ENCODE data around the gene ATG16L1.

The ATG16L1 gene

DNA sequence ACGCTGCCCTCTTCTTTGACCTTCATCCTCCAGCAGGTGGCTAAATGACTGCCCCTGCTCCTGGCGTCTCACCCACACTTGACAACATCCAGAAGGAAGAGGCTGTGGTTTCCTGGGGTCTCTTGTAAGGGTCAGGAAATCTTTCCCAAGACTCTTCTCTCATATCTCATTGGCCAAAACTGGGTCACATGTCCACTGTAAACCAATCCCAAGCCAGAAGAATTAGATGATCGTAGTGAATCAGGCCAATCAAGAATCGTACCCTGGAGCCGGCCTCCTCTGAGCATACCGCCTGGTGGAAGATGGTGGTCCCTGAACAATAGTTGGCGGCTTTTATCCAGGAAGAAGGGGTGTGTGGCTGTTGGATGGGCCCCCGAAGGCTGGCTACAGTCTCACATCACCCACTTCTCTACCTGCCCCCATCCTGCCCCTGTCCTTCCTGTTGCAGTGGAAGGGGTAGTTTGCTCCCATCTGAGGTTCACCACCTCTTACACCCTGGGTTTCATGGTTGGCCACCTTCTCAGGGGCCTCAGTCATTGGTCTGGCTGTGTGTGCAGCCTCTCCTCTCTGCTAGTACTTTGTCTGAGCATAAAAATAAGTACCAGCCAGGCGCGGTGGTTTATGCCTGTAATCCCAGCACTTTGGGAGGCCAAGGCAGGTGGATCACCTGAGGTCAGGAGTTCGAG lies 59.9 kb downstream of the ATG16L1 start:
- TF ChIP-seq, protein P1, sequence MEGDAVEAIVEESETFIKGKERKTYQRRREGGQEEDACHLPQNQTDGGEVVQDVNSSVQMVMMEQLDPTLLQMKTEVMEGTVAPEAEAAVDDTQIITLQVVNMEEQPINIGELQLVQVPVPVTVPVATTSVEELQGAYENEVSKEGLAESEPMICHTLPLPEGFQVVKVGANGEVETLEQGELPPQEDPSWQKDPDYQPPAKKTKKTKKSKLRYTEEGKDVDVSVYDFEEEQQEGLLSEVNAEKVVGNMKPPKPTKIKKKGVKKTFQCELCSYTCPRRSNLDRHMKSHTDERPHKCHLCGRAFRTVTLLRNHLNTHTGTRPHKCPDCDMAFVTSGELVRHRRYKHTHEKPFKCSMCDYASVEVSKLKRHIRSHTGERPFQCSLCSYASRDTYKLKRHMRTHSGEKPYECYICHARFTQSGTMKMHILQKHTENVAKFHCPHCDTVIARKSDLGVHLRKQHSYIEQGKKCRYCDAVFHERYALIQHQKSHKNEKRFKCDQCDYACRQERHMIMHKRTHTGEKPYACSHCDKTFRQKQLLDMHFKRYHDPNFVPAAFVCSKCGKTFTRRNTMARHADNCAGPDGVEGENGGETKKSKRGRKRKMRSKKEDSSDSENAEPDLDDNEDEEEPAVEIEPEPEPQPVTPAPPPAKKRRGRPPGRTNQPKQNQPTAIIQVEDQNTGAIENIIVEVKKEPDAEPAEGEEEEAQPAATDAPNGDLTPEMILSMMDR (IDR thresholded peaks at IDR 0.05; ENCODE audit: control extremely low read depth, extremely low read depth, low read depth, missing control alignments) = no peak
- POLR2A ChIA-PET = interaction anchor here (0.6 kb wide), 1 partner anchor 37 kb away, joined by 3 read pairs; no protein-coding TSS in a partner anchor
- DNase-seq (ENCODE audit: extremely low spot score) = no peak
- CTCF ChIA-PET = no interaction called here

- DNase-seq (ENCODE audit: extremely low spot score) = peak; percentile 60
- ChIA-PET CTCF (no interaction called here), POLR2A (no interaction called here)
- TF ChIP-seq, protein P1 (IDR thresholded peaks at IDR 0.05; ENCODE audit: control extremely low read depth, extremely low read depth, low read depth, missing control alignments) = no peak
These were observed 61.4 kb downstream of the ATG16L1 start for GRCh38 chr2:233312874-233313273.

DNA sequence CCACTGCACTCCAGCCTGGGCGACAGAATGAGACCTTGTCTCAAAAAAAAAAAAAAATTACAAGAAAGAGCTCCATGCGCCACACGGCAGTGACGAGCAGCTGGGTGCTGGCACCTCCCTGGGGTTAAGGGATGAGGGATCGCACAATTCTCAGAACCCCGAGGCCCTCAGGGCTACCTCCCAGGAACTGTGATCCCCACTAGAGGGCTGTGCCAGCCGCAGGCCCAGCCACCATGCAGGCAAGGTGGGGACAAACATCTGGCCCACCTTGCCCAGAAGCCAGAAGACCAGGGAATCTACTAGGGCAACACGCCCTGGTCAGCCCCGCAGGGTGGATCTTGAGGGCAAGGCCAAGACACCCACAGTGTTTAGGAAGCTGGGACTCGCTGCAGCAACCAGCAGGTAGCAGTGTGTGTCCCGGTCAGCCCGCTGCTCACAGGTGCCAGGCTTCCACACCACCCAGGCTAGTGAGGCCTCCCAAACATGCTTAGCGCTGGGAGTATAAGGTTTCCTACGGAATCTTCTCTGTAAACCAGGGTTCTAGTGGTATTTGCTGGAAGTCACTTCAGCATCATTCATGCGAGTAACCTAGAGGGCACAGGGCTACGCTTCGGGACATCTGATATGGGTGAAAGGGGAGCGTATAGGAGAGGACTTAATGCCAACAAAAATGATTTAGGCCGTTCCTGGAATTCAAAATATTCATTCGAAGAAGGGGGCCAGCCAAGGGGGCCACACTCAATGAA lies 62.9 kb downstream of the ATG16L1 start:
- ChIA-PET CTCF (interaction anchor here (1.3 kb wide), 1 partner anchor 16 kb away, joined by 3 read pairs; no protein-coding TSS in a partner anchor), POLR2A (no interaction called here)
- DNase-seq (ENCODE audit: extremely low spot score) = no peak
- TF ChIP-seq, protein P1 (IDR thresholded peaks at IDR 0.05; ENCODE audit: control extremely low read depth, extremely low read depth, low read depth, missing control alignments) = no peak

DNA sequence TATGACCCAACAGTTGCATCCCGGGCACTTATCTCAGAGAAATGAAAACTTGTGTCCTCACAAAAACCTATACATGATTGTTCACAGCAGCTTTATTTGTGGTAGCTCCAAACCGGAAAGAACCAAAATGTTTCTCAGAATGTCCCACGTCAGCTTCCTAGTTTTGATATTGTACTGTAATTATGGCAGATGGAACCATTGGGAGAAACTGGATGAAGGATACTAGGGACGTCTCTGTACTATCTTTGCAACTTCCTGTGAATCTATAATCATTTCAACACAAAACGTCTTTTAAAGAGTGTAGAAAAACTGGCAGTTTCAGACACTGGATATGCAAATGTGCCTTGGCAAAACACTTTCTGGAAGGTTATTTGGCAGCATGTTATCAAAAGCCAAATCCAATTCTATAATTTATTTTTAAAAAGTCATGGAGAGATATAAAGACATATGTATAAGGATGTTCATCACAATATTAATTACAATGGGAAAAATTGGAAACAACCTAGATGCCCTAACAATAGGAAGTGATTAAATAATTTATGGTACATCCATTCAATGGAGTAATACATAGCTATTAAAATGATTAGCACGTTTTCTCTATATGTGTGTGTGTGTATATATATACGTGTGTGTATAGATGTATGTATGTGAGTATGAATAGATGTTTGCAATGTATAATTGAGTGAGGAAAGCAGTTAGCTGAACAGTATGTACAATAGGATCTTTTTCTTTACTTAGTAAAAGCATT lies 65.9 kb downstream of the ATG16L1 start:
- ChIA-PET POLR2A (no interaction called here), CTCF (interaction anchor here (1.2 to 1.9 kb wide), 3 partner anchors 8 to 36 kb away, joined by 3 to 8 read pairs (median 4); partner anchors contain the start of gene DGKD)
- TF ChIP-seq, protein P1 (IDR thresholded peaks at IDR 0.05; ENCODE audit: control extremely low read depth, extremely low read depth, low read depth, missing control alignments) = no peak
- no peak for DNase-seq (ENCODE audit: extremely low spot score)

DNA sequence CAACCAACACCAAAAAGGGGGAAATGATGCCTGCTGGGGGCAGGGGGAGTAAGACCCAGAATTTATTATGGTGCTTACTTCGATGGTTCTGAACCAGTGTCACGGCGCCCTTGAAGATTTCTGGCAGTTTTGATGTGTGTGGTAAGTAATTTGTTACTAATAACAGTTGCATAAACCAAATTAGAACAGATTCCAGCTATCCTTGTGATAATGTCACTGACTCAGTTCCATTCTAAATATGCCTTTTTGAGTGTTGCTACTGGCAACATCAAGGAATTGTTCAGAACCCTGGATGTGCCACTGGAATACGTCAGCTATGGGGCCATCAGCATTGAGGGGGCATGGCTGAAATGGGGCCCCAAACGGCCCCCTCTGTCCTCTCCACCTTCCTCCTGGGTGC lies 67.8 kb downstream of the ATG16L1 start:
- ChIA-PET POLR2A (no interaction called here), CTCF (interaction anchor here (1.2 to 1.5 kb wide), 2 partner anchors 16 to 25 kb away, joined by 3 to 4 read pairs; no protein-coding TSS in a partner anchor)
- TF ChIP-seq, protein P1 (IDR thresholded peaks at IDR 0.05; ENCODE audit: control extremely low read depth, extremely low read depth, low read depth, missing control alignments) = no peak
- no peak for DNase-seq (ENCODE audit: extremely low spot score)

DNA sequence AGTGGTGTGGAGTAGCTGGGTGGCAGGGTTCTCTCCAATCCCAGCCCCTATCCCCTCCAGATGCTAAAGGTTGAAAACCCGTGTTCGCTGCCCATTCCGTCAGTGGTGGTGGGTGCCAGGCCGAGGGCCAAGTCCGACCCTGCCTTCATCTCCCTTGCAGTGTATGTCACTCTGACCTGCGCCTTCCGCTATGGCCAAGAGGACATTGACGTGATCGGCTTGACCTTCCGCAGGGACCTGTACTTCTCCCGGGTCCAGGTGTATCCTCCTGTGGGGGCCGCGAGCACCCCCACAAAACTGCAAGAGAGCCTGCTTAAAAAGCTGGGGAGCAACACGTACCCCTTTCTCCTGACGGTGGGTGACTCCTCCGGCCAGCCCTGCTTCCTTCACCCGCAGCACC lies 69.0 kb downstream of the ATG16L1 start:
- ChIA-PET POLR2A (no interaction called here), CTCF (interaction anchor here (1.1 to 1.8 kb wide), 4 partner anchors 11 to 33 kb away, joined by 4 to 11 read pairs (median 4); no protein-coding TSS in a partner anchor)
- DNase-seq (ENCODE audit: extremely low spot score) = no peak
- TF ChIP-seq, protein P1 (IDR thresholded peaks at IDR 0.05; ENCODE audit: control extremely low read depth, extremely low read depth, low read depth, missing control alignments) = no peak
